Stimulated activated memory B cell treated with anti-CD40 and anti-IgM and Interleukin-4, amounts not matched to agents 10 μg/mL and 1 μg/mL and 100 μg/mL, for 72 hours (primary cell): ENCODE results near the gene MRPL45.
A peak's percentile ranks its signal among the peaks of the same experiment; 100 is the strongest.

Experiments
- ATAC-seq: fragments of 150-1000 bp; cut with Tn5 transposase; 2 replicates; pipeline ENCODE4 v1.10.0; 2021
- H3K27ac Mint-ChIP-seq: one replicate; pipeline ENCODE4 v1.8.0; 2022; ENCODE audit warnings: mild to moderate bottlenecking, mixed read lengths
- H3K27me3 Mint-ChIP-seq: one replicate; pipeline ENCODE4 v1.8.0; 2022; ENCODE audit warnings: mixed read lengths
- H3K36me3 Mint-ChIP-seq: one replicate; pipeline ENCODE4 v1.8.0; 2022; ENCODE audit warnings: mixed read lengths
- H3K4me1 Mint-ChIP-seq: one replicate; pipeline ENCODE4 v1.8.0; 2022; ENCODE audit warnings: mixed read lengths
- H3K4me3 Mint-ChIP-seq: one replicate; pipeline ENCODE4 v1.8.0; 2022; ENCODE audit warnings: mild to moderate bottlenecking, moderate library complexity, mixed read lengths
- H3K9me3 Mint-ChIP-seq: one replicate; pipeline ENCODE4 v1.8.0; 2022; ENCODE audit warnings: mixed read lengths

Gene MRPL45

GRCh38 chr17:38317081-38317480 lies 20.1 kb downstream of the MRPL45 start:
- Mint-ChIP-seq H3K9me3 (no peaks in the 10 kb centered on the region), H3K36me3 (peaks cover 34% of the 10 kb centered on the region), H3K4me3 (no peak overlapping the region), H3K27ac (no peak overlapping the region), H3K27me3 (no peaks in the 10 kb centered on the region), H3K4me1 (no peaks in the 10 kb centered on the region)
- ATAC-seq: no peak

- peaks cover 35% of the 10 kb centered on the region for H3K36me3 Mint-ChIP-seq
- H3K4me3 Mint-ChIP-seq: no peak overlapping the region
Observed at GRCh38 chr17:38320482-38320881, 23.5 kb downstream of the MRPL45 start.

GRCh38 chr17:38322156-38322779 lies 25.3 kb downstream of the MRPL45 start:
- Mint-ChIP-seq H3K36me3 (peaks cover 26% of the 10 kb centered on the region), H3K27ac (no peak overlapping the region), H3K4me3 (no peak overlapping the region), H3K4me1 (peaks cover 11% of the 10 kb centered on the region), H3K27me3 (no peaks in the 10 kb centered on the region), H3K9me3 (no peaks in the 10 kb centered on the region)
- ATAC-seq: peak; percentile 75

More at GRCh38 chr17:38320482-38320881, 23.5 kb downstream of the MRPL45 start:
- H3K27me3 Mint-ChIP-seq: no peaks in the 10 kb centered on the region
- ATAC-seq: no peak
- H3K27ac Mint-ChIP-seq: no peak overlapping the region
- peaks cover 4% of the 10 kb centered on the region for H3K4me1 Mint-ChIP-seq
- H3K9me3 Mint-ChIP-seq: no peaks in the 10 kb centered on the region

GRCh38 chr17:38322897-38323296 lies 25.9 kb downstream of the MRPL45 start:
- Mint-ChIP-seq H3K9me3 (no peaks in the 10 kb centered on the region), H3K4me1 (peaks cover 11% of the 10 kb centered on the region), H3K4me3 (no peak overlapping the region), H3K36me3 (peaks cover 26% of the 10 kb centered on the region), H3K27ac (no peak overlapping the region), H3K27me3 (peaks cover 1% of the 10 kb centered on the region)
- no peak for ATAC-seq

GRCh38 chr17:38324141-38324697 lies 27.3 kb downstream of the MRPL45 start:
- ATAC-seq: no peak
- Mint-ChIP-seq H3K27me3 (peaks cover 14% of the 10 kb centered on the region), H3K4me3 (no peak overlapping the region), H3K4me1 (peaks cover 11% of the 10 kb centered on the region), H3K9me3 (no peaks in the 10 kb centered on the region), H3K27ac (no peak overlapping the region), H3K36me3 (peaks cover 19% of the 10 kb centered on the region)

GRCh38 chr17:38324772-38325171 lies 27.8 kb downstream of the MRPL45 start:
- peaks cover 20% of the 10 kb centered on the region for H3K27me3 Mint-ChIP-seq
- no peak overlapping the region for H3K4me3 Mint-ChIP-seq
- H3K9me3 Mint-ChIP-seq: no peaks in the 10 kb centered on the region
- no peak for ATAC-seq
- H3K36me3 Mint-ChIP-seq: peaks cover 15% of the 10 kb centered on the region
- peaks cover 11% of the 10 kb centered on the region for H3K4me1 Mint-ChIP-seq
- H3K27ac Mint-ChIP-seq: no peak overlapping the region

GRCh38 chr17:38325221-38325851 lies 28.4 kb downstream of the MRPL45 start:
- peaks cover 11% of the 10 kb centered on the region for H3K4me1 Mint-ChIP-seq
- no peak overlapping the region for H3K27ac Mint-ChIP-seq

GRCh38 chr17:38326996-38327792 lies 30.2 kb downstream of the MRPL45 start:
- no peak for ATAC-seq
- Mint-ChIP-seq H3K4me1 (peaks cover 11% of the 10 kb centered on the region), H3K27ac (no peak overlapping the region), H3K4me3 (no peak overlapping the region), H3K27me3 (peaks cover 41% of the 10 kb centered on the region), H3K9me3 (no peaks in the 10 kb centered on the region), H3K36me3 (peaks cover 7% of the 10 kb centered on the region)

More at GRCh38 chr17:38325221-38325851, 28.4 kb downstream of the MRPL45 start:
- Mint-ChIP-seq H3K9me3 (no peaks in the 10 kb centered on the region), H3K27me3 (peaks cover 25% of the 10 kb centered on the region), H3K36me3 (peaks cover 15% of the 10 kb centered on the region), H3K4me3 (no peak overlapping the region)
- ATAC-seq: no peak

GRCh38 chr17:38327936-38328335 lies 31.0 kb downstream of the MRPL45 start:
- no peaks in the 10 kb centered on the region for H3K9me3 Mint-ChIP-seq
- no peak overlapping the region for H3K27ac Mint-ChIP-seq
- no peak for ATAC-seq
- H3K4me1 Mint-ChIP-seq: peaks cover 11% of the 10 kb centered on the region
- H3K36me3 Mint-ChIP-seq: peaks cover 3% of the 10 kb centered on the region
- peaks cover 45% of the 10 kb centered on the region for H3K27me3 Mint-ChIP-seq
- H3K4me3 Mint-ChIP-seq: no peak overlapping the region

- Mint-ChIP-seq H3K4me3 (no peak overlapping the region), H3K27ac (no peak overlapping the region), H3K36me3 (no peaks in the 10 kb centered on the region), H3K9me3 (no peaks in the 10 kb centered on the region), H3K27me3 (peaks cover 52% of the 10 kb centered on the region), H3K4me1 (peaks cover 11% of the 10 kb centered on the region)
- ATAC-seq: no peak
Observed at GRCh38 chr17:38328620-38329019, 31.7 kb downstream of the MRPL45 start.

GRCh38 chr17:38329284-38329683 lies 32.3 kb downstream of the MRPL45 start:
- no peak overlapping the region for H3K27ac Mint-ChIP-seq
- peaks cover 11% of the 10 kb centered on the region for H3K4me1 Mint-ChIP-seq
- ATAC-seq: no peak
- H3K9me3 Mint-ChIP-seq: no peaks in the 10 kb centered on the region
- H3K27me3 Mint-ChIP-seq: peaks cover 59% of the 10 kb centered on the region
- no peak overlapping the region for H3K4me3 Mint-ChIP-seq
- no peaks in the 10 kb centered on the region for H3K36me3 Mint-ChIP-seq

- Mint-ChIP-seq H3K4me1 (peaks cover 11% of the 10 kb centered on the region), H3K27ac (no peak overlapping the region)
Observed at GRCh38 chr17:38329808-38330730, 33.1 kb downstream of the MRPL45 start.

GRCh38 chr17:38330941-38331411 lies 34.0 kb downstream of the MRPL45 start:
- Mint-ChIP-seq H3K27me3 (peaks cover 69% of the 10 kb centered on the region), H3K4me1 (peaks cover 2% of the 10 kb centered on the region), H3K27ac (no peak overlapping the region), H3K36me3 (no peaks in the 10 kb centered on the region), H3K4me3 (no peak overlapping the region), H3K9me3 (no peaks in the 10 kb centered on the region)
- no peak for ATAC-seq

More at GRCh38 chr17:38329808-38330730, 33.1 kb downstream of the MRPL45 start:
- peaks cover 67% of the 10 kb centered on the region for H3K27me3 Mint-ChIP-seq
- no peaks in the 10 kb centered on the region for H3K36me3 Mint-ChIP-seq
- no peak for ATAC-seq
- H3K9me3 Mint-ChIP-seq: no peaks in the 10 kb centered on the region
- no peak overlapping the region for H3K4me3 Mint-ChIP-seq

- Mint-ChIP-seq H3K27me3 (peaks cover 73% of the 10 kb centered on the region), H3K4me1 (no peaks in the 10 kb centered on the region), H3K36me3 (no peaks in the 10 kb centered on the region), H3K9me3 (no peaks in the 10 kb centered on the region), H3K4me3 (no peak overlapping the region), H3K27ac (no peak overlapping the region)
- no peak for ATAC-seq
Observed at GRCh38 chr17:38332735-38333134, 35.8 kb downstream of the MRPL45 start.
